OCI-LY3 (cell line): Measurements from ENCODE around the gene TTL.
A peak's percentile ranks its signal among the peaks of the same experiment; 100 is the strongest.

ENCODE experiments used
- H2AFZ ChIP-seq: fragments of 200-600, 300-600 bp; shearing (Covaris generic); 2 replicates; pipeline ENCODE4 v1.6.0; 2014; ENCODE audit warnings: antibody characterized with exemption, low read depth, low read length
- H3K27ac ChIP-seq: fragments of 200-600, 300-600 bp; sonication (generic); 2 replicates; pipeline ENCODE4 v1.5.1; 2014; ENCODE audit warnings: mild to moderate bottlenecking, low read length, moderate library complexity, mixed read lengths
- H3K27me3 ChIP-seq: fragments of 200-600, 300-600 bp; sonication (generic); 2 replicates; pipeline ENCODE4 v1.6.1; 2014; ENCODE audit warnings: low read depth, low read length, mixed read lengths
- H3K36me3 ChIP-seq: fragments of 200-600, 300-600 bp; sonication (generic); replicated peaks from 2 replicates; pipeline ENCODE3; 2014; ENCODE audit warnings: low read depth, low read length, mixed read lengths
- H3K4me1 ChIP-seq: fragments of 300-600, 200-600 bp; sonication (generic); 2 replicates; pipeline ENCODE4 v1.6.1; 2014; ENCODE audit warnings: low read length, mixed read lengths
- H3K4me2 ChIP-seq: fragments of 200-600, 300-600 bp; sonication (generic); 2 replicates; pipeline ENCODE4 v1.6.1; 2014; ENCODE audit warnings: low read length, mixed read lengths
- H3K4me3 ChIP-seq: fragments of 300-600, 200-600 bp; sonication (generic); 2 replicates; pipeline ENCODE4 v1.5.1; 2014; ENCODE audit warnings: antibody characterized with exemption, mild to moderate bottlenecking, low read length, moderate library complexity
- H3K79me2 ChIP-seq: fragments of 300-600, 200-600 bp; shearing (Covaris generic); 2 replicates; pipeline ENCODE4 v1.6.1; 2014; ENCODE audit warnings: mild to moderate bottlenecking, low read length, mixed read lengths
- H3K9ac ChIP-seq: fragments of 300-600, 200-600 bp; shearing (Covaris generic); 2 replicates; pipeline ENCODE4 v1.6.0; 2014; ENCODE audit warnings: mild to moderate bottlenecking, low read length, moderate library complexity
- H3K9me3 ChIP-seq: fragments of 200-600, 300-600 bp; shearing (Covaris generic); 2 replicates; pipeline ENCODE4 v1.6.1; 2014; ENCODE audit warnings: low read length, mixed read lengths; ENCODE audit not compliant: insufficient read depth
- H4K20me1 ChIP-seq: fragments of 200-600, 300-600 bp; sonication (generic); 2 replicates; pipeline ENCODE4 v1.6.1; 2016; ENCODE audit warnings: low read length, mixed read lengths; ENCODE audit not compliant: insufficient read depth
- CTCF ChIP-seq: fragments of 200-600, 300-600 bp; sonication (generic); IDR thresholded peaks from 2 replicates; pipeline ENCODE4 v1.5.1; 2014; ENCODE audit warnings: antibody characterized with exemption, low read length, low read depth
- EZH2phosphoT487 ChIP-seq: fragments of 200-600 bp; shearing (Covaris generic); IDR thresholded peaks from 2 replicates; pipeline ENCODE4 v1.6.1; 2018; ENCODE audit warnings: antibody characterized with exemption, mixed run types, low read depth

TTL gene

GRCh38 chr2:112463256-112463655, 18.7 kb upstream of the TTL start:
- Histone ChIP-seq H3K4me1 (no peaks in the 10 kb centered on the region), H3K4me2 (no peak overlapping the region), H3K4me3 (no peak overlapping the region), H4K20me1 (no peaks in the 10 kb centered on the region), H3K9me3 (no peaks in the 10 kb centered on the region), H3K27ac (no peak overlapping the region), H3K79me2 (no peaks in the 10 kb centered on the region), H3K27me3 (peaks cover 11% of the 10 kb centered on the region; the same call in 1 of the 2 replicates), H3K36me3 (no peaks in the 10 kb centered on the region), H2AFZ (no peak overlapping the region), H3K9ac (no peak overlapping the region)
- TF ChIP-seq CTCF (no peak), EZH2phosphoT487 (no peak)

GRCh38 chr2:112465382-112465781, 16.6 kb upstream of the TTL start:
- Histone ChIP-seq H3K27ac (no peak overlapping the region), H3K9ac (no peak overlapping the region), H4K20me1 (no peaks in the 10 kb centered on the region), H3K79me2 (no peaks in the 10 kb centered on the region), H3K9me3 (no peaks in the 10 kb centered on the region), H3K27me3 (peaks cover 11% of the 10 kb centered on the region; the same call in 1 of the 2 replicates), H3K4me1 (no peaks in the 10 kb centered on the region), H3K4me2 (no peak overlapping the region), H3K4me3 (no peak overlapping the region), H2AFZ (no peak overlapping the region), H3K36me3 (no peaks in the 10 kb centered on the region)
- TF ChIP-seq EZH2phosphoT487: no peak
- peak; percentile 16; the same call in 1 of the 2 replicates for TF ChIP-seq CTCF

GRCh38 chr2:112472547-112473263, 9.3 kb upstream of the TTL start:
- Histone ChIP-seq H3K4me1 (peaks cover 6% of the 10 kb centered on the region), H3K27me3 (no peaks in the 10 kb centered on the region), H3K79me2 (no peaks in the 10 kb centered on the region), H3K36me3 (no peaks in the 10 kb centered on the region), H3K4me3 (no peak overlapping the region), H3K4me2 (no peak overlapping the region), H2AFZ (no peak overlapping the region), H3K9me3 (no peaks in the 10 kb centered on the region), H4K20me1 (no peaks in the 10 kb centered on the region), H3K27ac (no peak overlapping the region), H3K9ac (no peak overlapping the region)
- TF ChIP-seq CTCF (no peak), EZH2phosphoT487 (no peak)

- Histone ChIP-seq H3K27ac (no peak overlapping the region), H3K36me3 (no peaks in the 10 kb centered on the region), H3K4me2 (no peak overlapping the region), H4K20me1 (no peaks in the 10 kb centered on the region), H3K4me1 (peaks cover 6% of the 10 kb centered on the region), H3K4me3 (no peak overlapping the region), H3K79me2 (no peaks in the 10 kb centered on the region), H3K27me3 (no peaks in the 10 kb centered on the region), H2AFZ (no peak overlapping the region), H3K9me3 (no peaks in the 10 kb centered on the region), H3K9ac (no peak overlapping the region)
- TF ChIP-seq EZH2phosphoT487: no peak
- no peak for TF ChIP-seq CTCF
Observed at GRCh38 chr2:112474844-112475486, 7.0 kb upstream of the TTL start.
